Dermis microvascular lymphatic vessel endothelial cell (primary cell): ENCODE results near the gene KLC4. TPM values are rescaled to one million over a fixed set of nuclear protein-coding genes. Genes with fewer than 3 reads are reported as not detected.

Experiments used
- DNase-seq, 2 donors: peaks; one replicate each; pipeline versions ENCODE4 v3.0.0 to v3.0.0-alpha.2; 2010; ENCODE audit warnings: low read depth in 2 of 2
- total RNA-seq: library from RNA; depleted of rRNA; stranded (reverse); fragments of >200 nt; gene quantifications from 2 replicates; pipeline ENCODE4 v1.2.1, GENCODE V29; 2014

Gene KLC4
- total RNA-seq, 1 donor from 2014 or later = 14.2 TPM

- no peak for DNase-seq
Measured at GRCh38 chr6:43123461-43124314, 64.3 kb downstream of the KLC4 start.

GRCh38 chr6:43124481-43124880, 65.0 kb downstream of the KLC4 start:
- no peak for DNase-seq

Other genes with a start within 250 kb of the KLC4 start
- gene RPL7L1, start 180.0 kb upstream of the KLC4 start, total RNA-seq = 85.9 and 86.1 TPM in 2 replicates
- gene PTCRA, start 143.6 kb upstream of the KLC4 start, total RNA-seq = not detected in 2 replicates
- gene CNPY3, start 130.2 kb upstream of the KLC4 start, total RNA-seq = 15.5 and 22.3 TPM in 2 replicates
- gene GNMT, start 98.9 kb upstream of the KLC4 start, total RNA-seq = under 0.01 and 0.13 TPM in 2 replicates
- gene PEX6, start 80.5 kb upstream of the KLC4 start, total RNA-seq = 23.0 and 29.7 TPM in 2 replicates
- 27.6 and 32.5 TPM in 2 replicates for gene PPP2R5D, start 75.1 kb upstream of the KLC4 start, total RNA-seq
- 35.3 and 39.2 TPM in 2 replicates for gene MEA1, start 45.7 kb upstream of the KLC4 start, total RNA-seq
- 131 and 152 TPM in 2 replicates for gene KLHDC3, start 45.4 kb upstream of the KLC4 start, total RNA-seq
- gene RRP36, start 38.0 kb upstream of the KLC4 start, total RNA-seq = 72.3 and 84.3 TPM in 2 replicates
- 18.7 and 27.9 TPM in 2 replicates for gene CUL7, start 5.8 kb upstream of the KLC4 start, total RNA-seq
- 11.8 and 13.1 TPM in 2 replicates for gene MRPL2, start 197 bp upstream of the KLC4 start, total RNA-seq
- gene PTK7, start 16.7 kb downstream of the KLC4 start, total RNA-seq = 20.0 and 37.8 TPM in 2 replicates
- 12.5 and 13.8 TPM in 2 replicates for gene SRF, start 111.6 kb downstream of the KLC4 start, total RNA-seq
- 13.1 and 21.4 TPM in 2 replicates for gene CUL9, start 122.6 kb downstream of the KLC4 start, total RNA-seq
- 52.0 and 63.5 TPM in 2 replicates for gene DNPH1, start 169.8 kb downstream of the KLC4 start, total RNA-seq
- gene TTBK1, start 183.8 kb downstream of the KLC4 start, total RNA-seq = not detected in 2 replicates
- gene SLC22A7, start 238.6 kb downstream of the KLC4 start, total RNA-seq = not detected in 2 replicates
- gene CRIP3, start 249.2 kb downstream of the KLC4 start, total RNA-seq = not detected in 2 replicates